GM19463 (cell line): ENCODE measurements around the gene CASKIN2.

ENCODE experiments used
- ATAC-seq: cut with Tn5 transposase; IDR thresholded peaks from one replicate; pipeline ENCODE4 v1.9.1; 2021; ENCODE audit warnings: mild to moderate bottlenecking, moderate library complexity; ENCODE audit not compliant: unreplicated experiment

CASKIN2 gene, protein sequence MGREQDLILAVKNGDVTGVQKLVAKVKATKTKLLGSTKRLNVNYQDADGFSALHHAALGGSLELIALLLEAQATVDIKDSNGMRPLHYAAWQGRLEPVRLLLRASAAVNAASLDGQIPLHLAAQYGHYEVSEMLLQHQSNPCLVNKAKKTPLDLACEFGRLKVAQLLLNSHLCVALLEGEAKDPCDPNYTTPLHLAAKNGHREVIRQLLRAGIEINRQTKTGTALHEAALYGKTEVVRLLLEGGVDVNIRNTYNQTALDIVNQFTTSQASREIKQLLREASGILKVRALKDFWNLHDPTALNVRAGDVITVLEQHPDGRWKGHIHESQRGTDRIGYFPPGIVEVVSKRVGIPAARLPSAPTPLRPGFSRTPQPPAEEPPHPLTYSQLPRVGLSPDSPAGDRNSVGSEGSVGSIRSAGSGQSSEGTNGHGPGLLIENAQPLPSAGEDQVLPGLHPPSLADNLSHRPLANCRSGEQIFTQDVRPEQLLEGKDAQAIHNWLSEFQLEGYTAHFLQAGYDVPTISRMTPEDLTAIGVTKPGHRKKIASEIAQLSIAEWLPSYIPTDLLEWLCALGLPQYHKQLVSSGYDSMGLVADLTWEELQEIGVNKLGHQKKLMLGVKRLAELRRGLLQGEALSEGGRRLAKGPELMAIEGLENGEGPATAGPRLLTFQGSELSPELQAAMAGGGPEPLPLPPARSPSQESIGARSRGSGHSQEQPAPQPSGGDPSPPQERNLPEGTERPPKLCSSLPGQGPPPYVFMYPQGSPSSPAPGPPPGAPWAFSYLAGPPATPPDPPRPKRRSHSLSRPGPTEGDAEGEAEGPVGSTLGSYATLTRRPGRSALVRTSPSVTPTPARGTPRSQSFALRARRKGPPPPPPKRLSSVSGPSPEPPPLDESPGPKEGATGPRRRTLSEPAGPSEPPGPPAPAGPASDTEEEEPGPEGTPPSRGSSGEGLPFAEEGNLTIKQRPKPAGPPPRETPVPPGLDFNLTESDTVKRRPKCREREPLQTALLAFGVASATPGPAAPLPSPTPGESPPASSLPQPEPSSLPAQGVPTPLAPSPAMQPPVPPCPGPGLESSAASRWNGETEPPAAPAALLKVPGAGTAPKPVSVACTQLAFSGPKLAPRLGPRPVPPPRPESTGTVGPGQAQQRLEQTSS (N-terminal part only)

DNA sequence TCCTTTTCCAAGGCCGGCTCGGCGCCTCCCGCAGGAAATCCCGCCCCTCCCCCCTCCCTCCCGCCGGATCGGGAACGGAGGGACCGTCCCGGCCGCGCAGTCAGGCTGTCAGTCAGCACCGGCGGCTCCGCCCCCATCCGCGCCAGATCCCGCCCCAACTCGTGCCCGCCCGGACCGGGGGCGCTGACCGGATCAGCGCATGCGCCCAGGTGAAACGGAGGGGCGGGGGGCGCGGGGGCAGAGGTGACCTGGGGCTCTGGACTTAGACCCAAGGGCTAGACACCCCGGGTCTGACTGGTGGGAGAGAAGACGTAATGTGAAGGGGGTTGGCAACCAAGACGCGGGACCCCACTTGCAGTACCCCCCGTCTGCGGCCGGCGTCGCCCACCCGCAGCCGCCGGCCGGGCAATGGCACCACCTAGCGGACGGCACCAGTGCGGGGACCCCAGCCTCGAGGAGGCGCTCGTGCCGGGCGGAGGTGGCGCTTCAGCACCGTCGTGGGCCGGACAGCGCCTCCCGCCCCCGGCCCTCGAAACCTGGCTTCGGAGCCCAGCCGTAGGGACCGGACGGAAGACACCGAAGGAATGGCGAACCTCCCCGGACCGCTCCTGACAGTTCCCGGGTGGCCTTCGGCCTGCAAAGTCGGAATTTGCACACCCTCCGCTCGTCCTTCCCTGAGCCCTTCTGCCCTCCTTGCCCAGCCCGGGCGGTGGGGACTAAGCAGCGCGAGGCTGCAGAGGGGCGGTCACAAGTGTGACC is at the start of gene CASKIN2:
CASKIN2 (minus strand) TSS at position 42 of the 759 bp plus-strand sequence. CDS start 1,733 bp downstream, outside the sequence.
- ATAC-seq, result peak; percentile 28

DNA sequence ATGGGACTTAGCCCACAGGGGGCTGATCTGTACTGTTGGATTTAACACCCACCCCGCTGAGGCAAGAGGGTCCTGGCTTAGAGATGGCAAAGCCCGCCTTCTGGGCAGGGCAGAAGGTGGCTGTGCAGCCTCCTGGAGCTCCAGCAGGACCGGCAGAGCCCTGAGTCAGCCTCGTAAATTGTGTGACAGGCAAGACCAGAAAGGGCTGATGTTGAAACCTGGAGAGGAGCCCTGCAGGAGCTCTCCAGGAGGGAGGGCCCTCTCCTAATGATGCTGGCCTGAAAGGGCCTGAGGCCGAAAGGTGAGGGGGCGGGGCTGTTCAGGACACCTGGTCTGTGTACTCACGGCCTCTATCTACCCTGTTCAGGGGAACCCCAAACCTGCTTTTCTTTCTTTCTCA is 49.7 kb upstream of the CASKIN2 start:
- no peak for ATAC-seq

DNA sequence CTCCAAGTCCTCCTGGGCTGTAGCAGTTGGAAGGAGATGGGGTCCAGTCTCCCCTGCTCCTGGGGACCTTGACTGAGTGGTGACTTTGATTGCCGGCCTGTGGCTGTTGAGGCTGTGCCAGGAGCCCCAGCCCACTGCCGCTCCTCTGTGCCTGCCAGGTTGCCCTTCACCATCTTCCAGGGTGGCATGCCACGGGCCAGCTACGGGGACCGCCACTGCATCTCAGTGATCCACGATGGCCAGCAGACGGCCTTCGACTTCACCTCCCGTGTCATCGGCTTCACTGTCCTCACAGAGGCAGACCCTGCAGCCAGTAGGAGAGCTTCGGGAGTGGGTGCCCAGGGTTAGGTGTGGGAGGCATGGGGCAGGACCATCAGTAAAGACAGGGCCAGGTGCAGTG is 48.9 kb upstream of the CASKIN2 start:
- no peak for ATAC-seq

DNA sequence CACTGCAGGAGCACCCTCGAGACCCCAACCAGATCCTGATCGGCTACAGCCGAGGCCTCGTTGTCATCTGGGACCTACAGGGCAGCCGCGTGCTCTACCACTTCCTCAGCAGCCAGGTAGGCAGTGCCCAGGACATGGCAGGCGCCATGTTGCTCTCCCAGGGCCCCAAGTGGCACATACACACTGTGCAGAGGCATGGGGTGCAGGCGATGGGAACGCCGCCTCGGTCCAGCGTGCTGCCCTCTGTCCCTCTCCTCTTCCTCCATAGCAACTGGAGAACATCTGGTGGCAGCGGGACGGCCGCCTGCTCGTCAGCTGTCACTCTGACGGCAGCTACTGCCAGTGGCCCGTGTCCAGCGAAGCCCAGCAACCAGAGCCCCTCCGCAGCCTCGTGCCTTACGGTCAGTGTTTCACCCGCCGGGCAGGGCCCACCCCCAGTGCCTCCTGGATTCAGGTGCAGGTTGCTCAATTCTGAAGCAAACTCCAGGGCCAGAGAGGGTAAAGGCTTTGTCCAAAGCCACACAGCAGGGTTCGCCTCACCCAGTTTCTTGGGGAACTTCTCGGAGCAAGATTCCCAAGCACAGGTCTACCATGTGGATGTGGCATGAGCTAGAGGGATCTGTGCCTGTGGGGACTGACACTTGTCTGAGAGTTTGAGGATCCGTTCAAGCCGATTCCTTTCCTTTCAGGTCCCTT is 47.9 kb upstream of the CASKIN2 start:
- ATAC-seq, result no peak

DNA sequence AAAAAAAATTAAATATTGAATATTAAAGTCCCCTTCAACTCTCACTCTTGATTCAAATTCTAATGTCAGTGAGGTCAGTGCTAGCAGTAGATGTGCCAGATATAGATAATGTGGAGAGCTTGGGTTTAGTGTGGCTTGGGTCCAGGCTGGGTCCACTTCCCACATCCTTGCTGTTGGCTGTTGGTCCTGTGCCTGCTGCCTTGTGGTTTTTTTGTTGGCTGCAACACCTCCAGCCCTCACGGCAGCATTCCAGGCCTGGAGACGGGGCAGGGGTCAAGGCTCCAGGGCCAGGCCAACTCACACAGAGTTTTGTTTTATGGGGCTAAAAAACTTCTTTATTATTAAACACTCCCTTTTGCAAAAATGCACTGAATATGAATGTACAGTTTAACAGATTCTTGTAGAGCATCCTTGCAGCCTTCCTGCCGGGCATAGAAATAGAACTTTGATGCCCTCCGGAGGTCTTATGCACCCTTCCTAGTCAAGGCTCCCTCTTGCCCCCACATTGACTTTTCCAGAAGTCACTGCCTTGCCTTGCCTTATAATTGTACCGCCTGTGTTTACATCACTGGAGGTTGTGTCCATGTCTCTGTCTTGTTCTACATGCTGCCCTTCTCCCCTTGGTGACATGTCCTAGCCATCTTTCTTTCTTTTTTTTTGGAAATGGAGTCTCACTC is 46.7 kb upstream of the CASKIN2 start:
- no peak for ATAC-seq

DNA sequence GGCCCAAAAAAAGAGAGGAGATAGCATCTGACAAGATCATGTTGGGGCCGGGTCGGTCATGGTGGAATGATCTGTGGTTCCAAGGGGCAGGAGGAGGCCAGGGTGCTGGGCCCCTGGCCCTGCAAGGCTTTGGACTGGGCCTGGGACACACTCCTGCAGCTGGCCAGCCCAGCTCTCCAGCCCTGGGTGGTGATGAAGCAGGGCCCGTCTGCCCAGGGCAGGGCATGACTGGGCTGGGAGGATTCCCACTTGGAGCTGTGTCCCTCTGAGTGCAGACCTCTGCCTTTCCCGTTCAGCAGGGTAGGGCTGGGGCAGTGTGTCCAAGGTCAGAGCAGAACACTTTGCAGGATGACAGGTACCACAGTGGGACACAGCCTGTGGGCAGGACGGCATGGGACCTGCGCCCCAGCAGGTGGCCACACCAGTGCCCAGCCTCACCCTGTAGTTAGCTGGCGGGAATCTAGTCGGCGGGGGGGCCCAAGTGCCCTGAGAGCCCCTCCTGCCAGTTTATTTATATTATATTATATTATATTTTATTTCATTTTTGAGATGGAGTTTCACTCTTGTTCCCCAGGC is 44.7 kb upstream of the CASKIN2 start:
- no peak for ATAC-seq

DNA sequence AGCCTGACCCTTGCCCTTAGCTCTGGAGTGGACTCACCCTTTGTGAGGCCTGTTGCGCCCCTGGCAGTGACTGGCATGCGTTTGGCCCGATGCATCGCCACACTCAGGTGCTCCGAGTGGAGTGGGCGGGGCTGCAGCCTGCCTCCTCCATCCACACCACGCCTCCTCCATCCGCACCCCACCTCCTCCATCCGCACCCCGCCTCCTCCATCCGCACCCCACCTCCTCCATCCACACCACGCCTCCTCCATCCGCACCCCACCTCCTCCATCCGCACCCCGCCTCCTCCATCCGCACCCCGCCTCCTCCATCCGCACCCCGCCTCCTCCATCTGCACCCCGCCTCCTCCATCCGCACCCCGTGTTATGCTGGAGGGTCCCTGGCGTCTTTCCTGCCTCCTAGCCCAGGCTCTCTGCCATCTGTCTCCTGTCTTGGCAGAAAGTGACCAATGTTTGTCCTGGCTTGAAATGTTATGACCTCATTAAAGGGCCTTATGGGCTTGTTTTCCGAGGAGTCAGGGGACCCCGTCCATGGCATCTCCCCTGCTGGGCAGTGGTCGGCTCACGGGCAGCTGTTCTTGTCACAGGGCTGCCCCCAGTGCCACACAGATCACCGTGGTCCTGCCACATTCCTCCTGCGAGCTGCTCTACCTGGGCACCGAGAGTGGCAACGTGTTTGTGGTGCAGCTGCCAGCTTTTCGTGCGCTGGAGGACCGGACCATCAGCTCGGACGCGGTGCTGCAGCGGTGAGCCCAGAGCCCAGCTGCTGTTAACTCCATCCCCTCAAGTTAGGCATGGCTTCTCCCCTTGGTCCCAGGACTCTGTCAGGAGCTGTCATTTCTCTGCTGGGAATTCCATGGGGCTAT is 43.6 kb upstream of the CASKIN2 start:
- no peak for ATAC-seq

DNA sequence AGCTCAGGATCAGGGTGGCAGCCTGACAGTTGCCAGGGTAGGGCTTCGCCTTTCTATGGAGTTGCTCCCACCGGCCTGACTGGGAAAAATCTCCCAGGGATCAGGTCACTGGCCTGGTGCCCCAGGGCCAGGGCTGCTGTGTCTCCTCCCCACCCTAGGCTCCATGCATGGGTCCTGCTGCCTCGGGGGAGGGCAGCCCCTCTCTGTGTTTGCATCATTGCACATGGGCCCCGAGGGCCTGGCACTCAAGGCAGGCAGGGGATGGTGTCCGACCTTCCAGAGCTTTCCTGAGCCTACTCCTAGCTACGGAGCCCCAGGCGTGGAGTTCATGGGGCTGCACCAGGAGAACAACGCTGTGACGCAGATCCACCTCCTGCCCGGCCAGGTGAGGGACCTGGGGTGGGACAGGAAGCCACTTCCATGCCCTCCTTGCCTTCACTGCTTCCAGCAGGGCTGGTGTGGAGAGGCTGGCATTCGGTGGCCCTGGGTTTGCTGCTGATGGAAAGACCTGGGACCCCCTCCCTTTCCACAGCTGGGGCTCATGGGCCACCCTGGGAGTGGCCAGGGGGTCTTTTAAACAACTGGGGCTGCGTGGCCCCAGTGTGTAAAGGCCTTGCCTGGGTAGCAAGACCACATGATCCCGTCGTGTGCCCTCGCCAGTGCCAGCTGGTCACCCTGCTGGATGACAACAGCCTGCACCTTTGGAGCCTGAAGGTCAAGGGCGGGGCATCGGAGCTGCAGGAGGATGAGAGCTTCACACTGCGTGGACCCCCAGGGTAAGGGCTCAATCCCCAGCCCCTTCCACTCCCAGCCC is 42.7 kb upstream of the CASKIN2 start:
- ATAC-seq, result no peak

DNA sequence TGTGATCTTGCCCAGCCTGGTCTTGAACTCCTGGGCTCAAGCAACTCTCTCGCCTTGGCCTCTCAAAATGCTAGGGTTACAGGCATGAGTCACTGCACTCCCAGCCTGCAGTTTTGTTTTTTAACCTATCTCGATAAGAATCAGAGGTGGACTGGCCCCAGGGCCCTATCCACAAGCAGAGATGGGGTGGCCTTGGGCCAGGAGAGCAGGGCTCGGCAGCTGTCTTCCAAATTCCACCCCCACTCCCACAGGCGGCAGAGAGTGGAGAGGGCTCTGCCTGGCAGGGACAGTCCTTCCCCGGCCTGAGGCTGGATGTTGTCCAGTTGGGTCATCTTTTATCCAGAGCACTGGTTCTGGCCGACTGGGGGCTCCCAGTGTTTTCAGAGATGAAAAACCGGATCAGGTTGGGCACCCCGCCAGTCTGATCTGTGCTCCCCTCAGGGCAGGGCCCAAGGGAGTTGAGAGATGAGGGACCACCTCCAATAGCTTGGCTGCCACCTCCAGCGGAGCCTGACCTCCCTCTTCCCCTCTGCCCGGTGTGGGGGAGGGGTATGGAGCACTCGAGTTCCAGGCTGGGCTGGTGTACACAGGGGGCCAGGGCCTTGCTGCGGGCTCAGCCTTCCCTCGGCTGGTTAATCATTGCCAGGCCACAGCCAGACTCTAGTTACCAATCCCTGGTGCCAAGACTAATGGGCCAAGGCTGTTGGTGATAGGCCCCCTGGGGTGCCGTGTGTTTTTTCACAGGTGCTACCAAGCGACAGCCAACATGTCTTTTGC is 41.9 kb upstream of the CASKIN2 start:
- no peak for ATAC-seq

DNA sequence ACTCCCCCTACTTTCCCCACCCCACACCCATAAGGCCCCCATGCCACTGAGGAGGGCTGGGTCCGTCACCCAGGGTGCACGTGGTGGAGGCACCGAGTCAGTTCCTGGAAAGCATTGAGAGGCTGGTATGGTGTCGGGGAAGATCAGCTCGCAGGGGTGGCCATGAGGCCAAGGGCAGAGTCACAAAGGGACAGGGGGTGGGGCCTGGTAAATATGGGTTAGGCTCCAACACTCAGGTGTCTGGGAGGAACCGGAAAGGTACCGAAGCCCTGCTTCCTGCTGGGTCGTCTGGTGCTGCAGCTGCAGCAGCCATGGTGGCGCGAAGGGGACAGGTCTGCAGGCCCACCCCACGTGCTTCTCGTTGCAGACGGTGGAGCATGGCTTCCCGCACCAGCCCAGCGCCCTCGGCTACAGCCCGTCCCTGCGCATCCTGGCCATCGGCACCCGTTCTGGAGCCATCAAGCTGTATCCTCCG is 40.4 kb upstream of the CASKIN2 start:
- no peak for ATAC-seq

DNA sequence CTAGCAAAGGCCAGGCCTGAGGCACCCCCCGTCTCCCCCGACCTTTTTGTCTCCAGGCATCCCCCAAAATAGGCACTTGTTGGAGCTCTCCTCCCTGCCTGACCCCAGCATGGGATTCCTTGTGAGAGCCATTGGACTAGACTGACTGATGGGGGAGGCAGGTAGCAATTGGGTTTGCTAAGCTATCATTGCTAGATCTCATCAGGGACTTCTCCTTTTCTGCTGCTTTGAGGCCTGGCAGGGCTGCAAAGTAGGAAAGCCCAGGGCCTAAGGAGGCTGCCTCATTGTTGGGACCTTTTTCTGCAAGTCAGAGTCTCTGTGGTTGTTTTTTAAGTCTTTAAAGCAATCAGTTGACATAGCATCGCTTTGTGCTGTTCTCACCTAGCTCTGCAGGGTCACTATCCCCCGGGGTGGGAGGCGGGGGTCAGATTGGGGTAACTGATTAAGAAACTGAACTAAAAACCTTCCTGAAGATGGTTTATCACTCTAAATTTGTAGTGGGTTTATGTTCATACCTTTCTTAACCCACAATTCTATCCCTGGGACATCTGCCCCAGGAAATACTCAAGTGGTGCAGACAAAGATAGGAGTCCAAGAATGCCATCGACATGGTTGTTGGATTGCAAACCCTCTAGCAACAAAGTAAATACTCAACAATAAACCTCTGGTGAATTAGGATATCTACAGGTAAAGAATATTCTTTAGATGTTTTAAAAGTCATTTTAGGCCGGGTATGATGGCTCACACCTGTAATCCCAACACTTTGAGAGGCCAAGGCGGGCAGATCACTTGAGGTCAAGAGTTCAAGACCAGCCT is 38.2 kb upstream of the CASKIN2 start:
- no peak for ATAC-seq

DNA sequence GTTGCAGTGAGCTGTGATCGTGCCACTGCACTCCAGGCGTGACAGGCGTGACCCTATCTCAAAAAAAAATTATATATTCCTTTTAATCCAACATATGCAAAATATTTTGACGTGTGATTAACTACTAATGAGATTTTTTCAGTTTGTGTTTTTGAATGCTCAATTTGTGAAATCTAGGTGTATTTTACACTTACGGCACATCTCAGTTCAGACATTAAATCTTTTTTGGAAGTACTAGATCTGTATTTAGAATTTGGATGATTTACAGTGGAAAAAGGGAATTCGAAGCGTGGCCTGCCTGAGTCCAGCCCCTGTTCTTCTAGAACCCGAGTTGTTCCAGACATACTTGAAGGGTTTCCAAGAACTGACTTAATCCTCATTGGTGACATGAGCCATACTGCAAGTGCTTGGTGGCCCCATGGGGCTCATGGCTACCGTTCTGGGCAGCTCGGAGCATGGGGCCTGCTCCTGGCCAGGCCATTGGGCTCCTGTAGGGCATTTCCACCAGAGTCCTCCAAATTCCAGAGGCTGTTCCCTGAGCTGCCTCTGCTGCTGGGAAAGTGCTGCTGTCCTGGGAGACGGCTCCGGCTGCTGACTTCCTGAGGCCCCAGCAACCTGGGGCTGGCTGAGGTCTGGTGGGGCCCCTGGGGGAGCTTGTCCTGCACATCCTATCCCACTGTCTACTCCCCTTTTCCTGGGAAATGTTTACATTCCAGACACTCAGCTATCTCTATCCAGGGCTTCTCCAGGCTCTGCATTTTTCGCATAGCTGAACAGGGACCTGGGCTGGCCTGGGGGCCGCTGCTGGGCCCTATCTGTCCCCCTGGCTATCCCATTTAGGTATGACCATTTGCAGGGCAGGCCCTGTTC is 37.3 kb upstream of the CASKIN2 start:
- ATAC-seq, result no peak

DNA sequence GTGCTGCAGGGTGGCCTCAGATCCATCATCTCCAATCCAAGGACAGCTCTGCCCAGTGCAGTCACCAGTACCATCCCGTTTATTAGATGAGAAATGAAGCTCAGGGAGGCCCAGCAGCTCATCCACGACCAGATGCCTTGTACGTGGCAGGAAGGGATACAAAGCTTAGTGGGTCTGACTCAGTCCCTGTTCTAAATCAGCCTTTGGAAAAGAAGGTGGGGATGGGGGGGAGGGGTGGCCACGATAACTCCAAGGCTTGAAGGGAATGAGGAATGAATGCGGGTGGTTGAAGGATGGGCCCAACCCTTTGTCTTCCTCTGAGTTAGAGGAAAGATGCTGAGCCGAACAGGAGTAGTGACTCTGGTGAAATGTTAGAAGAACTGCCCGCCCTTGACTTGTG is 35.9 kb upstream of the CASKIN2 start:
- ATAC-seq, result no peak

DNA sequence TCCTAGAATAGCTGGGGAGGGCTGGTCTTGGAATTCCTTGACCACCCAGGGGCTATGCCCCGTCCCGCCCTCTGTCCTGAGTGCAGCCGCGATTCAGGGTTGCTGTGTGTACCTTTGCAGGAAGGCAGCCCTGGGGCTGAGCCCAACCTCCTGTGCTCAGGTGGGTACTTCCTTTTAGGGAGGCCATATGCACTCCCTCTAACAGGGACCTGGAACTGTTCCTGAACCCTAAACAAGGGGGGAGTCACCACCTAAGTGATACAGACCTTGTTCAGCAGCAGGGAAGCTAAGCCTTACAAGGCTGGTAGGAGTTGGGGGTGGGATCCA is 34.8 kb upstream of the CASKIN2 start:
- no peak for ATAC-seq
